ENCODE results near the gene SNRPA. TPM values are rescaled to one million over a fixed set of nuclear protein-coding genes. Genes with fewer than 3 reads are reported as not detected.

SNRPA gene
- total and polyA plus RNA-seq, 2 of the 13 experiments (the other 11 are each of a cell fraction or from before 2014, with no cell fraction given), result 59.6 to 162 TPM

GRCh38 chr19:40797963-40798682 is 47.1 kb downstream of the SNRPA start (continued):
- TF ChIP-seq, protein P1, sequence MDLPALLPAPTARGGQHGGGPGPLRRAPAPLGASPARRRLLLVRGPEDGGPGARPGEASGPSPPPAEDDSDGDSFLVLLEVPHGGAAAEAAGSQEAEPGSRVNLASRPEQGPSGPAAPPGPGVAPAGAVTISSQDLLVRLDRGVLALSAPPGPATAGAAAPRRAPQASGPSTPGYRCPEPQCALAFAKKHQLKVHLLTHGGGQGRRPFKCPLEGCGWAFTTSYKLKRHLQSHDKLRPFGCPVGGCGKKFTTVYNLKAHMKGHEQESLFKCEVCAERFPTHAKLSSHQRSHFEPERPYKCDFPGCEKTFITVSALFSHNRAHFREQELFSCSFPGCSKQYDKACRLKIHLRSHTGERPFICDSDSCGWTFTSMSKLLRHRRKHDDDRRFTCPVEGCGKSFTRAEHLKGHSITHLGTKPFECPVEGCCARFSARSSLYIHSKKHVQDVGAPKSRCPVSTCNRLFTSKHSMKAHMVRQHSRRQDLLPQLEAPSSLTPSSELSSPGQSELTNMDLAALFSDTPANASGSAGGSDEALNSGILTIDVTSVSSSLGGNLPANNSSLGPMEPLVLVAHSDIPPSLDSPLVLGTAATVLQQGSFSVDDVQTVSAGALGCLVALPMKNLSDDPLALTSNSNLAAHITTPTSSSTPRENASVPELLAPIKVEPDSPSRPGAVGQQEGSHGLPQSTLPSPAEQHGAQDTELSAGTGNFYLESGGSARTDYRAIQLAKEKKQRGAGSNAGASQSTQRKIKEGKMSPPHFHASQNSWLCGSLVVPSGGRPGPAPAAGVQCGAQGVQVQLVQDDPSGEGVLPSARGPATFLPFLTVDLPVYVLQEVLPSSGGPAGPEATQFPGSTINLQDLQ (CRISPR knock-in tag; IDR thresholded peaks at IDR 0.05), result no peak

DNA sequence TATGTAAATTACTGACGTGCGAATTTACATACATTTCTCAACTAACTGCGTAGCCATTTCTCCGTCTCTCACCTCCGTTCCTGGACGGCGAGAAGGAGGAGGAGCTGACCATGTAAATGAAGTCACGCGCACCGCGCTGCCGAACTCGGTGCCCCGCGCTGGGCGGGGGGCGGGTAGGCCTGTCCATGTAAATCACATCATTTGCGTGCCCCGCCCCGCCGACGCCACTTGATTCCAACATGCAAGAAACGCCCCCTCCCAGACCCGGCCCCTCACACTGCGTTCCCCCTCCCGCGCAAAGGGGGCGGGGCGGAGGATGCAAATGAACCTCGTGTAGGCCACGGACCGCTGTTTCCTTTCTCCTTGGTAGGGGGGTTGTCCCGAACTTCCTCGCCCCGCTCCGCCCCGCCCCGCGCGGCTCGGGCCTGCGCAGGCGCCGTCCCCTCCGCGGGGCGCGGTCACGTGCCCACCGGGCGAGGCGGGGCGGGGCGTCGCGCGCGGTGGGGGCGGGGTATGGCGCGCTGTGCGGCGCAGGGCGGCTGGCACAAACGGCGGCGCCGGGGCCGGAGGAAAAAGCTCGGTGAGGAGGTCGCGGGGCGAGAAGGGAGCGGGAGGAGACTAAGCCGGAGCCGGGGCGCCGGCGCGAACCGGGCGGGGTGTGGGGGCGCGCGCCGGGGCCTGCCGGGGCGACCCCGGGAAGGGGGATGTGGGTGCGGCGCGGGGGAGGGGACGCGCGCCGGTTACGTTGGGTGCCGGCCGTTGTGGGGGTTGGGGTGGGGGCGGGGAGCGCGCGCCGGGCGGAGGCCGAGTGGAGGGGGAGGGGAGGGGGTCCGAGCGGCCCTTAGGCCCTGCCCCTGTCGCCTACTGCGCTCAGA is 47.9 kb downstream of the SNRPA start, which contains the start of gene EGLN2:
TSS of gene EGLN2 (plus strand) at position 509 of the 875 bp plus-strand sequence. CDS start 1,382 bp downstream, outside the sequence.
- Histone ChIP-seq H3K36me3 (replicated peaks in 1 of 2; ENCODE audit: control insufficient read depth in 1 of 2, insufficient read depth in 2 of 2, low read length in 2 of 2) (peaks cover 3 to 4% of the 10 kb centered on the region in 2 experiments; a peak in 2 of 5 replicates), H3K27ac (ENCODE audit: extremely low read length, insufficient read depth, low read length) (peak within 1 kb of the TSS; percentile 98), H3K4me2 (ENCODE audit: low read depth, low read length) (peak within 1 kb of the TSS; percentile 91), H4K20me1 (ENCODE audit: insufficient read depth, low read length) (no peaks in the 10 kb centered on the region; the same call in 1 of the 2 replicates), H3K9me3 (ENCODE audit: low read length) (no peaks in the 10 kb centered on the region), H3K4me3 (replicated peaks in 1 of 3; ENCODE audit: insufficient read depth in 1 of 3, low read depth in 2 of 3, low read length in 3 of 3) (peak within 1 kb of the TSS; percentile 77 to 94 (median 93)), H2AFZ (ENCODE audit: low read length) (peak within 1 kb of the TSS; percentile 60), H3K79me2 (ENCODE audit: insufficient read depth, low read length) (peaks cover 25% of the 10 kb centered on the region), H3K9ac (ENCODE audit: insufficient read depth, low read depth, low read length) (peak within 1 kb of the TSS; percentile 90), H3K4me1 (ENCODE audit: insufficient read depth, low read length) (peaks cover 54% of the 10 kb centered on the region), H3K27me3 (ENCODE audit: control insufficient read depth in 1 of 2, insufficient read depth in 2 of 2, low read length in 2 of 2) (no peaks in the 10 kb centered on the region; a peak in 1 of 5 replicates)
- no TSS peak for BruUV-seq (replicated peaks)
- intact Hi-C loops (cut with micrococcal nuclease; ENCODE audit: unreplicated experiment), result loop anchor here (1.0 kb wide), 2 partner anchors 21 to 48 kb away; partner anchors contain the start of genes RAB4B and SNRPA
- ChIA-PET CTCF (ENCODE audit: low intra/inter-chr PET ratio, low total read pairs) (interaction anchor here (1.6 kb wide), 1 partner anchor 8 kb away, joined by 4 read pairs; no protein-coding TSS in a partner anchor), POLR2A (interaction anchor here (0.6 to 3.5 kb wide), 15 partner anchors 9 to 373 kb away, joined by 3 to 67 read pairs (median 4); partner anchors contain the start of genes ACTMAP, COQ8B, ITPKC and RAB4B)
- WGBS (ENCODE audit: low lambda C conversion rate), result under 1% methylated on average over 34 of the region's 110 CpGs
- DNase-seq (ENCODE audit: low spot score) (peak; percentile 99), FAIRE-seq (peak; percentile 95), ATAC-seq (peak; percentile 84)
- in situ Hi-C loops (cut with HindIII; ENCODE audit: extremely low pct_ligation_motif_present, low pct_unique_long_range_greater_than_20kb), result no loop called here
- TF ChIP-seq ERF (CRISPR knock-in tag; IDR thresholded peaks at IDR 0.05) (no peak), SP5 (CRISPR knock-in tag; IDR thresholded peaks at IDR 0.05; ENCODE audit: borderline replicate concordance, low read depth) (peak; percentile 63; the same call in 1 of the 2 replicates), GABPA (IDR thresholded peaks at IDR 0.05; ENCODE audit: low read depth, low read length) (no peak; the same call in 1 of the 2 replicates), GABPA (CRISPR knock-in tag; IDR thresholded peaks at IDR 0.05; ENCODE audit: low read depth) (peak; percentile 42; the same call in 1 of the 2 replicates), SRSF4 (IDR thresholded peaks at IDR 0.05; ENCODE audit: low read depth, low read length, poor library complexity, severe bottlenecking) (peak; percentile 72), ZNF292 (CRISPR knock-in tag; IDR thresholded peaks at IDR 0.05; ENCODE audit: borderline replicate concordance, low read depth) (no peak), MAZ (IDR thresholded peaks at IDR 0.05; ENCODE audit: borderline replicate concordance, low read depth, low read length) (peak; percentile 98), MAZ (CRISPR knock-in tag; IDR thresholded peaks at IDR 0.05; ENCODE audit: low read depth) (peak; percentile 77)
- TF ChIP-seq, protein P2, sequence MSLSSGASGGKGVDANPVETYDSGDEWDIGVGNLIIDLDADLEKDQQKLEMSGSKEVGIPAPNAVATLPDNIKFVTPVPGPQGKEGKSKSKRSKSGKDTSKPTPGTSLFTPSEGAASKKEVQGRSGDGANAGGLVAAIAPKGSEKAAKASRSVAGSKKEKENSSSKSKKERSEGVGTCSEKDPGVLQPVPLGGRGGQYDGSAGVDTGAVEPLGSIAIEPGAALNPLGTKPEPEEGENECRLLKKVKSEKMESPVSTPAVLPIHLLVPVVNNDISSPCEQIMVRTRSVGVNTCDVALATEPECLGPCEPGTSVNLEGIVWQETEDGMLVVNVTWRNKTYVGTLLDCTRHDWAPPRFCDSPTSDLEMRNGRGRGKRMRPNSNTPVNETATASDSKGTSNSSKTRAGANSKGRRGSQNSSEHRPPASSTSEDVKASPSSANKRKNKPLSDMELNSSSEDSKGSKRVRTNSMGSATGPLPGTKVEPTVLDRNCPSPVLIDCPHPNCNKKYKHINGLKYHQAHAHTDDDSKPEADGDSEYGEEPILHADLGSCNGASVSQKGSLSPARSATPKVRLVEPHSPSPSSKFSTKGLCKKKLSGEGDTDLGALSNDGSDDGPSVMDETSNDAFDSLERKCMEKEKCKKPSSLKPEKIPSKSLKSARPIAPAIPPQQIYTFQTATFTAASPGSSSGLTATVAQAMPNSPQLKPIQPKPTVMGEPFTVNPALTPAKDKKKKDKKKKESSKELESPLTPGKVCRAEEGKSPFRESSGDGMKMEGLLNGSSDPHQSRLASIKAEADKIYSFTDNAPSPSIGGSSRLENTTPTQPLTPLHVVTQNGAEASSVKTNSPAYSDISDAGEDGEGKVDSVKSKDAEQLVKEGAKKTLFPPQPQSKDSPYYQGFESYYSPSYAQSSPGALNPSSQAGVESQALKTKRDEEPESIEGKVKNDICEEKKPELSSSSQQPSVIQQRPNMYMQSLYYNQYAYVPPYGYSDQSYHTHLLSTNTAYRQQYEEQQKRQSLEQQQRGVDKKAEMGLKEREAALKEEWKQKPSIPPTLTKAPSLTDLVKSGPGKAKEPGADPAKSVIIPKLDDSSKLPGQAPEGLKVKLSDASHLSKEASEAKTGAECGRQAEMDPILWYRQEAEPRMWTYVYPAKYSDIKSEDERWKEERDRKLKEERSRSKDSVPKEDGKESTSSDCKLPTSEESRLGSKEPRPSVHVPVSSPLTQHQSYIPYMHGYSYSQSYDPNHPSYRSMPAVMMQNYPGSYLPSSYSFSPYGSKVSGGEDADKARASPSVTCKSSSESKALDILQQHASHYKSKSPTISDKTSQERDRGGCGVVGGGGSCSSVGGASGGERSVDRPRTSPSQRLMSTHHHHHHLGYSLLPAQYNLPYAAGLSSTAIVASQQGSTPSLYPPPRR (CRISPR knock-in tag; IDR thresholded peaks at IDR 0.05; ENCODE audit: borderline replicate concordance), result peak; percentile 27; the same call in 1 of the 2 replicates
- TF ChIP-seq, protein P3, sequence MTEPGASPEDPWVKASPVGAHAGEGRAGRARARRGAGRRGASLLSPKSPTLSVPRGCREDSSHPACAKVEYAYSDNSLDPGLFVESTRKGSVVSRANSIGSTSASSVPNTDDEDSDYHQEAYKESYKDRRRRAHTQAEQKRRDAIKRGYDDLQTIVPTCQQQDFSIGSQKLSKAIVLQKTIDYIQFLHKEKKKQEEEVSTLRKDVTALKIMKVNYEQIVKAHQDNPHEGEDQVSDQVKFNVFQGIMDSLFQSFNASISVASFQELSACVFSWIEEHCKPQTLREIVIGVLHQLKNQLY (CRISPR knock-in tag; IDR thresholded peaks at IDR 0.05), result 0 out of 2 replicates have a peak, but pooled peaks have one; percentile 14

Data from HepG2 (cell line).